GM15510 (cell line): Measurements from ENCODE around the gene PRKCG.

Experiments
- POLR2A ChIP-seq: IDR thresholded peaks from 3 replicates; pipeline ENCODE4 v1.6.1; 2011; ENCODE audit warnings: borderline replicate concordance; ENCODE audit not compliant: insufficient read length; ENCODE audit errors: extremely low read depth

PRKCG gene

DNA sequence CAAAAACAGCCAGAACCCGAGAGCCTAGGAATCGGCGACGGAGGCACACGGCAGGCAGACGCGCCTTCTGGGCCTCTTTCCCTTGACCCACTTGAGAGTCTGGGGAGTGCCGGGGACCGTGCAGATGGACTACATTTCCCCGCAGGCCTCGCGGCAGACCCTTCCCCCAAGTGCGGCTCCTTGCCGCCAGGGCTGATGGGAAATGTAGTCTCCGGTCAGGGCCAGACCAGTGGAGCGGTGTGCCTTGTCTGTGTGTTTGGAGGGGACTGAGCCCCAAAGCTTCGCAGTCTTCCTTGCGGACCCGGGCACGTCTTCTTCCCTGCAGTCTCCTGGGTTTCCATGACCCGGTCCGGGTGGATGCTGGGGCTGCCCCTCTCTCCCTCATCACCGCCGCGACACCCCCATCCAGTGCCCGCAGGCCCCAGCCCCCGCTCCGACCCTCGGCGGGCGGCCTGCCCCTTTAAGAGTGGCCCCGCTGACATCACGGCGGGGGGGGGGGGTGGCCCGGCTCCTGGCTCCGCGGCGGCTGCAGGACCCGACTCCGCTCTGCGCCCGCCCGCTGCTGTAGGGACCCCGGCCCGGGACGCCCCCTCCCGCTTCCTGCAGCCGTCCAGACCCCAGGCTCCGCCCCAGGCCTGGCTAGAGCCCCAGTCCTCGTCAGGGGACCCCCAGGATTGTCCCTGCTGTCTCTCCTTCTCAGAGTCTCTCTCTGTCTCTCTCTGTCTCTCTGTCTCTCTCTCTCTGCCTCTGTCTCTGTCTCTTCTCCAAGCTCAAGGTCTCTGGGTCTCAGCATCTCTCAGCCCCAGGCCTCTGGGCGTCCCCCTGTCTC is 26.3 kb downstream of the PRKCG start:
- TF ChIP-seq POLR2A = no peak

DNA sequence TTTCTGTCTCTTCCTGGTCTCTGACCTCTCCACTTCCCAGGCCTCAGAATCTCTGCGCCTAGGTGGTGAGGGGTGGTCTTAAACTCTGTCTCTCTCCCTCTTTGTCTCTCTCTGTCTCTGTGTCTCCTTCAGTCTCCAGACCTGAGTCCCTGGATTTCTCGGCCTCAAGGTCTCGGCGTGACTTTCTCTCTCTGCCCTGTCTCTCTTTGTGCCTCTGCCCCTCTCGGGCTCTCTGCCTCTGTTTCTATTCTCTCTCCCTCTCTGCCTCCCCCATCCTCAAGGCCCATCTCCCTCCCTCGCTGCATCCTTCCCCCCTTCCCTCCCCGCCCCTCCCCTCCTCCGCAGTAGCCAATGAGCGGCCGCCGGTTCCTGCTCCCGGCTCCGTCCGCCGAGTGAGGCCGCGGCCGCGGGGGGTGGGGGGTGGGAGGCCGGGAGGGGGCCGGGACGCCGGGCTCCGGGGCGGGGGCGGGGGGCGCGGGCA is 27.0 kb downstream of the PRKCG start, which contains the start of gene CACNG7:
Gene CACNG7 (plus strand): TSS at position 344 of the 481 bp plus-strand sequence. CDS start 3,554 bp downstream, outside the sequence.
- no peak for TF ChIP-seq POLR2A

DNA sequence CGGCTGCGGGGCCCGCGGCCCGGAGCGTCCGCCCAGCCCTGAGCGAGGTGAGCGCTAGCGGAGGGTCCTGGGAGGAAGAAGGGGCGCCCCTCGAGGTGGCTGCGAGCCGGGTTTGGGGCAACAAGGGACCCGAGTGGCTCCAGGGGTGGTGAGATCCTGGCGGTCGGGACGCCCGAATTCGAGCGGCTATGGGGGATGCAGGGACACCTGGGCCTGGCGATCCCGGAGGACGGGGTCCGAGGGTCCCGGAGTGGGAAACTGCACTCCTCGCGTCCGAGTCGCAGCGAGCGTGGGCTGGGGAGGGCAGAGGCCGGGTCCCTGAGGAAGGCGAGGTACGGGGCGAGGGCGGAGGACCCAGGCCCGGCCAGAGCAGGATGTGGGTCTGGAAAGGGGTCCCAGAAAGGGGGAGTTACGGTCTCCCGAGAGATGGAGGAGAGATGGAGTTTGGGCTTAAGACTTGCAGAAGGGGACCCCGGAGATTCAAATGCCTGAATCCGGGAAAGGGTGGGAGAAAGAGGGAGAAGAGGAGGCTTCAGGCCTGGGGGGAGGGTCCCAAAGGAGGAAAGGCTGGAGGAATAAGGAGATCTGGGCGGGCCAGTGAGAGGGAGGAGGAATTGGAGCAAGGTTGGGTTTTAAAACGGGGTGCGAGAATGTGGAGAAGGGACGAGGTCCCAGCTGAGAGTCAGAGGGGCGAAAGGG is 27.6 kb downstream of the PRKCG start:
- no peak for TF ChIP-seq POLR2A

DNA sequence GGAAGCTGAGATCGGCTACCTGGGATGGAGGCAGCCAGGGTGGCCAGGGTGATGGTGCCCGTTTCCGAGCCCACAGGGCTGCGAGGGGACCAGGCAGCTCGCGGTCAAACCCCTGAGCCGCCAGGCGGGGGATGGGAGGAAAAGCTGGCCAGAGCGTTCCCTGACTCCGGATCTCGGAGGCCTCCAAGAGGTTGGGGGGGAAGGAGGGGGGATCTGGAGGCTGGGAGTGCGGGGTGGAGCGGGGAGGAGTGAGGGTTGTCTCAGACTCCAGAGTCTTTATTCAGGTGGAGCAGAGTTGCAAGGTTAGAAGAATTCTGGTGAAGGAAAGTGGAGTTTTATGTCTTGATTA is 28.1 kb downstream of the PRKCG start:
- no peak for TF ChIP-seq POLR2A

DNA sequence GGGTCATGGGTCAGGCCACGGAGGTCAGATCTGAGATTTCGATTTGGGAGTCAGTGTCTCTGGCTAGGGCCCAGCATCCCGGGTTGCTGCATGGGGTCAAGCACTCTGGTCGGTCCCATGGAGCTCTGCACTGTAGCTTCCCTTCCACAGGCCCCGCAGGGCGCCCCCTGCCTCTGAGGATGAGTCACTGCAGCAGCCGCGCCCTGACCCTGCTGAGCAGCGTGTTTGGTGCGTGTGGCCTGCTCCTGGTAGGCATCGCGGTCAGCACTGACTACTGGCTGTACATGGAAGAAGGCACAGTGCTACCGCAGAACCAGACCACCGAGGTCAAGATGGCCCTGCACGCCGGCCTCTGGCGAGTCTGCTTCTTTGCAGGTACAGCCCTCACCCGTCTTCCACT is 30.7 kb downstream of the PRKCG start:
- no peak for TF ChIP-seq POLR2A

DNA sequence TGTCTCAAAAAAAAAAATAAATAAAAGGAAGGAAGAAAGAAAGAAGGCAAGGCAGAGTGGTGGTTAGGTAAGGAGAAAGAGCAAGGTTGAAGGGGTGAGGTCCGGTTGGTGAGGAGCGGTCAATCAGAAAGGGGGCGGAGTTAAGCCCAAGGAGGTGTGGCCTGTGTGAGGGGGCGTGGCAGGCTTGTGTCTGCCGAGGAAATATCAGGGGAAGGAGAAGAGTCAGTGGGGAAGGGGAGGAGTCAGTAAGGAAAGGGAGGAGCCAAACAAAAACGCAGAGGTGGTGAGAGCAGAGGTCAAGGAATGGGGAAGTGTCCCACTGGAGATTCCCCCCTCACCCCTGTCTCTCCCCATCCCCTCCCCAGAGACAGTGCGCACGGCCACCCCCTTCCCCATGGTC is 33.0 kb downstream of the PRKCG start:
- TF ChIP-seq POLR2A = no peak

DNA sequence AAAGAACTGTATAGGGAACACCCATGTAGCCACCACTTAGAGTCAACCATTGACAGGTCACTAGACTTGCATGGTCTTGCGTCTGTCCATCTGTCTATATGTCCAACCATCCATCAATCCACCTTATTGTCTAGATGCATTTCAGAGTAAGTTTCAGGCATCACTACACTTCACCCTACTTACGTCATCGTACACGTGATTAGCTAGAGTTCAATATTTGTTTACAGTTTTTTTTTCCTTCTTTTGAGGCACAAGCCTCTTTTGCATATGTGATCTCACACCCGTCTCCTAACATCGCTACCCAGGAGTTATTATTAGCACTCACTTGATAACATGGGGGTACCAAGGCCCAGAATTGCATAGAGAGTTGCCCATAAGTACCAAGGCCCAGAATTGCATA is 34.0 kb downstream of the PRKCG start:
- no peak for TF ChIP-seq POLR2A

DNA sequence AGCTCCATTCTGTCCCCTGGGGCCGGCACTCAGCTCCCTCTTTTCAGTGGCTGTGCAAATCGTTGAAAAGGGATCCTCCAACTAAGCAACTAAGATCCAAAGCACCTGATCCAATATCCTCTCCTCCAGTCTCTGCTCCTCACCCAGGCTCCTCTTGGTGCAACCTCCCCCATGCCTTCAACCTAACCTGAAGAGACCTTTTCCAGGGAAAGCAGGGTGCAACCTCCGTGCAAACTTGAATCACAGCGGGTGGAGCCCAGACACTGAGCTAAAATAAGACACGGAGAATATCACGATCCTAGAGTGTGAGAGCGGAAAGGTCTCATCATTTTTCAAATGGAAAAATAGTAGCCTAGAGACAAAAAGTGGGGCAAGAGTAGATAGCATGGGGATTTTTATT is 35.4 kb downstream of the PRKCG start:
- no peak for TF ChIP-seq POLR2A

DNA sequence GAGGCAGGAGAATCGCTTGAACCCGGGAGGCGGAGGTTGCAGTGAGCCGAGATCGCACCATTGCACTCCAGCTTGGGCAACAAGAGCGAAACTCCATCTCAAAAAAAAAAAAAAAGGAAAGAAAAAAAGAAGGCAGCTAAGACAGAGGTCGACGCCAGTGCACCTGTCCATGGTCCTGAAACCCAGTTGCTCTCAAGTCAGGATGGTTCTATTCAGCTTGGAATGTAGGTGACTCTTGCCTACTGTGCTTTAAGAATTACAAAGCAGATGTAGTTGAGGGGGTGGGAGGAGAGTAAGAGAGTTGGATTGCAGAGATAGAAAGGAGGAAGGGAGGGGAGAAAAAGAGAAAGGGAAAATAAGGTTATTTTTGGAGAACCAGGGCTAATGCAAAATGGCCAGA is 45.7 kb downstream of the PRKCG start:
- no peak for TF ChIP-seq POLR2A

DNA sequence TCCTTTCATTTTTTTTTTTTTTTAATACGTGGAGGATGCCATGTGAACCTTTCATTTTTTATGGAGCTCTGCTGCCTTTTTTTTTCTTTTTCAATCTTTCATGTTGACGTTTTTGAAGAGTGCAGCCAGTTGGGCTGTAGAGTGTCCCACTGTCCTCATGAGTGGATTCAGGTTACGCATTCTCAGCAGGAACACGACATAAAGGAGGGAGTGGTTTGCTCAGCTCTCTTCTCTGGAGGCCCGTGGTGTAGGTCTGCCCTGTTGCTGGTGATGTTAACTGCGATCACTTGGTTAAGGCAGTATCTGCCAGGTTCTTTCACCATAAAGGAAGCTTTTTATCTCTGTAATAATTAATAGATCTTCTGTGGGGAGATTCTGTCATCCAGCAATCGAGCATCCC is 54.0 kb downstream of the PRKCG start:
- no peak for TF ChIP-seq POLR2A

DNA sequence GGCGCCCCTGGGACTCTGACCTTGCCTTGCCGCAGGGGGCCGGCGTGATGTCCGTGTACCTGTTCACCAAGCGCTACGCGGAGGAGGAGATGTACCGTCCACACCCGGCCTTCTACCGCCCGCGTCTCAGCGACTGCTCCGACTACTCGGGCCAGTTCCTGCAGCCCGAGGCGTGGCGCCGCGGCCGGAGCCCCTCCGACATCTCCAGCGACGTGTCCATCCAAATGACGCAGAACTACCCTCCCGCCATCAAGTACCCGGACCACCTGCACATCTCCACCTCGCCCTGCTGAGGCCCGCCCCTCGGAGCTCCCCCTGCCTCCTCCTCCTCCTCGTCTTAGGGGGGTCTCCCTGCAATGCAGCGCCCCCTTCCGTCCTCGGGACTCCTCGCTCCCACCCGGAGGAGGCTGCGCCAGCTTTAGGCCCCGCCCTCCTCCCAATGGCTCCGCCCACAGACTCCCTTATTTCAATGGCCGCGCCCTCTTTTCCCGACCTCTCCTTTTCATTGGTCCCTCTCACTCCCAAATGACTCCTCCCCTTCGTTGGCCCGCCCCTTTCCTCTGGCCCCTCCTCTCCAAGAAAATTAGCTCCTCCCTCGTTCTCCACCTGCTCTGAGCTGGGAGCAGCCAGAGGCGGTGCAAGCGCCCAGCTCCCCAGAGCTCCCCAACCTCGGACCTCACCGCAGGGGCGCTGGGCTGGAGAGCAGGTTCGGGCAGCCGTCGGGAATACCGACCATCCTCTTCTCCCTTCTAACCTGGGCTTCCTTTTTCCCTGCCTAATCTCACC is 60.2 kb downstream of the PRKCG start:
- TF ChIP-seq POLR2A = no peak

GRCh38 chr19:53944416-53944815 is 62.4 kb downstream of the PRKCG start:
- no peak for TF ChIP-seq POLR2A

DNA sequence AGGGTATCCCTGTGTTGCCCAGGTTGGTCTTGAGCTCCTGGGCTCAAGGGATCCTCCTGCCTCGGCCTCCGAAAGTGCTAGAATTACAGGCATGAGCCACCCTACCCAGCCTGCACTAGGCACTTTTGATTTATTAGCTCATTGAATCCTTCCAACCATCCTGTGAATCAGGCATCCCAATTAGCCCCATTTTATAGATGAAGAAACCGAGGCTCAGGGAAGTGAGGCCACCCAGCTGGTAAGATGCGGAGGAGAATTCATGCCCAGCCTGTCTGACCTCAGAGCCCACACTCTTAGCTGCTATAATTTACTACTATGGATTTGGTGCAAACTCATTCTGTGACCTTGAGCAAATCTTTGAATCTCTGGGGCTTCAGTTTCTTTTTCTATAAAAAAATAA is 62.9 kb downstream of the PRKCG start:
- no peak for TF ChIP-seq POLR2A

GRCh38 chr19:53945441-53945840 is 63.4 kb downstream of the PRKCG start:
- no peak for TF ChIP-seq POLR2A

GRCh38 chr19:53945998-53946397 is 64.0 kb downstream of the PRKCG start:
- TF ChIP-seq POLR2A = no peak
